RCC 7860 (cell line): ENCODE measurements around the gene CADPS.

Experiments
- DNase-seq: peaks from one replicate; pipeline ENCODE4 v3.0.0-alpha.2; 2015; ENCODE audit warnings: low spot score
- FAIRE-seq: peaks from 2 replicates; lab custom pipeline; 2012; peaks lifted over from hg19 to GRCh38; lab: Jason Lieb, UNC

The CADPS gene

GRCh38 chr3:62757045-62757444 is 118.2 kb downstream of the CADPS start:
- DNase-seq, result no peak
- FAIRE-seq, result no peak

DNA sequence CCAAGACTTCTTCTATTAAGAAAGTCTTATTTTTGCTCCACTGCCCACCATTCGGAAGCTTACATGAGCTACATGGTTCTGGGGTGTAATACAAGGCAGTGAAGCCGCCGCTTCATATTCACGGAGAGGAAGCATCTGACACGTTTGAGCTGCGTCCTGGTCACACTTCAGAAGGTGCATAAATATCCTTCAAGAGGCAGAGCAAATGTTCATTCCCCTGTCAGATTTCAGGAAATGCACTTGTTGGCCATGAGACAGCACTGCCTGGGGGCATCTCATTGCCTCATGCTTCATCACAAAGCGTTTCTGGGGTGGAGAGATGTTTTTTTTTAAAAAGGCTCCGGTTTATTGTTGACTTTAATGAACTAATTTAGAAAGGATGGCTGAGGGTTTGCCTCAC is 119.9 kb downstream of the CADPS start:
- FAIRE-seq, result no peak
- DNase-seq, result no peak

GRCh38 chr3:62749657-62750056 is 125.6 kb downstream of the CADPS start:
- no peak for FAIRE-seq
- DNase-seq, result no peak

GRCh38 chr3:62749130-62749529 is 126.1 kb downstream of the CADPS start:
- no peak for DNase-seq
- FAIRE-seq, result no peak

- no peak for FAIRE-seq
Observed at GRCh38 chr3:62737449-62737848, 137.8 kb downstream of the CADPS start.

DNA sequence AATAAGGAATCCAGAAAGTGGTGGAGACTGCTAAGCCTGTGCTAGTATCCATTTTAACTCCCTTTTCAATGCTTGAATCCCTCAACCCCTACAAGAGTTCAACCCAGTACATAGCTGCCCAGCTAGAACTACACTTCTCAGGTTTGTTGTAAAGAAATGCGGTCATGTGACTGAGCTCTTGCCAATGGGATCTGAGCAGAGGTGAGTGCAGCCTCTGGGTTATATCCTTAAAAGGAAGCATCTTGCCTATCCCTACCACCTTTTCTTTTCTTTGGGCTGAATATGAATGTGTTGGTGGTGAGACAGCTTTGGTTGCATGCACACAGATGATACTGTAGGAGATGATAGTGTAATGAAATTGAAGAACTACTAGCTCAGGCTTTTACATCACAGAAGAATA is 139.7 kb downstream of the CADPS start:
- no peak for DNase-seq
- FAIRE-seq, result no peak

More at GRCh38 chr3:62737449-62737848, 137.8 kb downstream of the CADPS start:
- no peak for DNase-seq

DNA sequence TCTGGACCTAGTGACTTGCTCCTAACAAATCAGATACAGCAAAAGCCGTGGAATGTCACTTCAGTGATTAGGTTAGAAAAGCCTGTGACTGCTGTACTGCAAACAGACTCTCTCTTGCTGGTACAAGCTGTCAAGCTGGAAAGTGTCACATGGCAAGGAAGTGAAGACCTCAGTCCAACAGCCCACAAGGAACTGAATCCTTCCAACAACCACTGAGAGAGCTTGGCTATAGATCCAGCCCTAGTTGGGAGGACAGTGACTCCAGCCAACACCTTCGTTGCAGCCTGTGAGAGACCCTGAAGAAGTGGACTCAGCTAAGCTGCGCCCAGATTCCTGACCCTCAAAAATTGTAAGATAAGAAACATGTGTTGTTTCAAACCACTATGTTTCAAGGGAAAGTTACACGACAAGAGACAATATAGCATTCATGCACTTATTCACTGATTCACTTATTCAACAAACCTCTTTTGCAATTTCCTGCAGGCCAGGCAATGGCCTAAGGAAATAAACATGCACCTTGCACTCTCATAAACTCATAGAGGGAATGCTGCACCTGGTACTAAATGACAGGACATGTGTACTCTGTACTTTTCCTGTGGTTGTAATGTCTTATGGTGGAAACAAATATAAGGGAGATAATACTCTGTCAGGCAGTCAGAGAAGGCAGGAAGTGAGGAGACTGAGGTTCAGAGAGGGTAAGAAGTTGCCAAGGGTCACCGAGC is 142.9 kb downstream of the CADPS start:
- FAIRE-seq, result no peak
- no peak for DNase-seq

DNA sequence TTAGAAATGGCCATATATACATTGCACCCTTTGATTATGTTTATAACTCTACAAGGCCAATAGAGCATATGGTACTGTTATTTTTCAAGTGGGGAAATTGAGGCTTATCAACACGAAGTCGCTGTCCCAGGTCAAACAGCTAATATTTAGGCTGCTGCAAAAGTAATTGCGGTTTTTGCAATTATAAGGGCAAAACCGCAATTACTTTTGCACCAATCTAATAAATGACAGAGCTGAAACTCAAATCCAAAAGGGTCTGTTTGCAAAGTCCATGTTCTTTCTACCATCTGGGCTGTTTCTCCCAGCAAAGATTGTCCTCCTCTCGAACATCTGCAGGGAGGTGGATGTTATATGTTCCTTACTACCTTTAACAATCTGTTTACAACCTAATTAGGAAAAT is 147.2 kb downstream of the CADPS start:
- DNase-seq, result no peak
- no peak for FAIRE-seq

DNA sequence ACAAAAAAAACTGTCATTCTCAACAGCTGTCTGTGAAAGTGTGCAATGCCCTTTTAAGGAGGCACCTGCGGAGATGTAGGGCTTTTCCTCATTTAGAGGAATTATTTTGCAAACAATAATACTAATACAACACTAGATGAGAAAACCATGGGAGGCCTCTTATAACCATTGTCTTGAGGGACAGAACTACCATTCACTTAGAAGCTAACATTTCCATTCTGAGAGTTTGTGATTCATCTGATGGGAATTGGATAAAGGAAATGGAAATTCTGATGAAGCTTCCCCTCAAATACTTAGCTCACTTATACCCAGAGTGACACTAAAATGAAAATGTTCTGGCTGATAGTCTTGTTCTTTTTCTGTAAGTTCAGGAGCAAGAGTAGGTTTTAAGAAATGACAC is 147.7 kb downstream of the CADPS start:
- FAIRE-seq, result no peak

DNA sequence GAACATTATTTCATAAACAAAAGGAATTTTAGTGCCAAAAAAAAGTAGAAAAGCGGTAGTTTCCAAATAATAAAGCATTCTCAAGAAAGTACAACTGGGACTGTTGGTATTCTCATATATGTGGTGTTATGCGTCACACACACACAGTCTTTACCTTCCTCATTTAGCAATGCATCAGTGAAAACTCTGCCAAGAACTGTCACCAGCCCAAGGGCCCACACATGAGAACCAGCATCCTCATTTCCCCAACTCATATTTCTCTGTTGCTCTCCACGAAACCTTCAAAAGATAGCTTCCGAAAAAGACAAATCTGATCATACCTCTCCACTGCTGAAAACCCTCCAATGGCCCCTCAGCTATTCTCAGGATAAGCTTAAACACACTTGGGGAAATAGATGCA is 150.7 kb downstream of the CADPS start:
- FAIRE-seq (no peak), DNase-seq (no peak)

More for the DNA sequence above, 147.7 kb downstream of the CADPS start:
- DNase-seq, result no peak

- FAIRE-seq, result no peak
- DNase-seq, result no peak
Observed at GRCh38 chr3:62723914-62724217, 151.3 kb downstream of the CADPS start.

DNA sequence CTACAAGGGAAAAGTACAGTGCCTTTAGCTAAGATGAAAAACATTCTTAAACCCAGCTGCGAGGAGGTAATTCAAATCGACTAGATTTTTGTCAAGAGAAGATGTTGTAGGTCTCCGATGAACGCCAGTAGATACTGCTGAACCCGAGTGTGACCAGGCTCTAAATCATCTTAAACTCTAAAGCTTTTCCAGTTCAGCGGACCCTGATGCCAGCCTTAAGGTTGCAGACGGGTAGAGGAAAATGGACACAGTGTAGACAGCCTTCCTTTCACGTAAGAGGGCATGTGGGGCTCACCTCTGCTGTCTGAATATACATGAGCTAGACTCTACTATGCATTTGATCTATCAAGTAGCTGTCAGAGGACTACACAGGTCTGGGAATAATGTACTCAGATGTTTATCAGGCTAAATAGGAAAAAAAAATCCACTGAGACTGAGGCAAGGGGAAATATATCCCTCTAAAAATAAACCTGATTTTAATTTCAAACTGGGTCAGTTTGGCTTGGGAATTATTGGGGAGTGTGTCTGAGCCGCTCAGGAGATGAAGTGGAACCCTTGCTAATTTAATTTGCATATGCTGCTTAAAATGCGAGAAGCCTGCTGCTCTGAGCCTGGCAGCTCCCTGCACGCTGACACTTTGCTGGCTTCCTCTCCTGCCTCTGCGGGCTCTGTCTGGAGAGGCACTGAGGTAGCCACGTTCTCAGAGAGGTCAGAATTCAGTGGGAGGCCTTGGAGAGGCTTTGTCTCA is 151.9 kb downstream of the CADPS start:
- FAIRE-seq, result no peak
- no peak for DNase-seq

DNA sequence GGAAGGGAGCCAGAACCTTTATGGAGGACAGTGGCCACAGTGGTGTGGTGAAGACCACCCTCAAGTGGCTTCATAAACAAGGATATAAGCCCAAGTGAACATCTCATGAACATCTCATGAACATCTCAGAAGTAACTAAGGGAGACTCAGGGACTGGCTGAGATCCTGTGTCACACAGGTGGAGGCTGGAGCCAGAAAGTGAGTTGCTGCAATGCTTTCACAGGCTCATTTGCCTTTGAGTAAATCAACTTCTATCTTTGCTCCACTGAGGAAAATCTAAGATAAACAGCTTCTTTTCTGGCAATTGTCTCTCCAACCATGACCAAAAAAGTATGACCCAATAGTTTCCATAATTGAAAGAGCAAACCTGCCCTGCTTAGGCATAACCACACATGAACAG is 152.9 kb downstream of the CADPS start:
- DNase-seq, result no peak
- no peak for FAIRE-seq

DNA sequence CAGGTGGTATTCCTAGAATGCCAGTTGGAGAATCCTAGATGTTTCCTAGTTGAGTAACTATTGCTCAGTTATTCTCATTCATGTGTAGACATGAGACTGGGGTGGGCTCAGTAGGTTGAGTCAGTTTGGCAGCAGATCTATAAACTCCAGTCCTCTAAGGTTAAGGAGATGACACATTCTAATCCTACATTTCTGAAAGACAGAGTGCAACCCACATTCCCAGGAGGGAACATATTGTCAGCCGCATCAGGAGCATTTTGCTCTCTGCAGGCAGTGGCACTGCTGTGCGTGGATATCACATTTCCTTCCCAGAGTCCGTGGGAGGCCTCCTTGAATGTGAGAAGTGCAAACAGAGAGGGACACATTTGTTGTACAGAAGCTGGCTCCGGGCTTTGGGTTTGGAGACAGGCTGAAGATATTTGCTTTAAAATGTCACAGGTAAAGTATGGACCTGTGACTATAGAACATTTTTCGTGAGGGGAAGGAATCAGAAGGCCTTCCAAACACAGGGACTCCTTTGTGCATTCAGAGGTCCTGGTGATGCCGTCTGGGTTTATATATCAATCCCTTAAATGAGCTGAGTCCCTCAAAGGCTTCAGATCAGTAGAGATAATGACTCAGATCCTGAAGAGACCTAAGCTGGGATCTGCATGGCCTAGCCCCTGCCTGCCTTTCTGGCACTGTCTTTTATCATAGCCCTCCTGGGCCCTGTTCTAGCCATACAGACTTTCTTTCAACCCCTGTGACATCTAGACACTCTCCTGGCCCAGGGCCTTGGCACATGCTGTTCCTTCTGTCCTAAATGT is 156.5 kb downstream of the CADPS start:
- DNase-seq (no peak), FAIRE-seq (no peak)

GRCh38 chr3:62718011-62718410 is 157.2 kb downstream of the CADPS start:
- no peak for FAIRE-seq
- DNase-seq, result peak; percentile 4

GRCh38 chr3:62712746-62713145 is 162.5 kb downstream of the CADPS start:
- DNase-seq (no peak), FAIRE-seq (no peak)

- no peak for FAIRE-seq
Observed at GRCh38 chr3:62710751-62711150, 164.5 kb downstream of the CADPS start.

DNA sequence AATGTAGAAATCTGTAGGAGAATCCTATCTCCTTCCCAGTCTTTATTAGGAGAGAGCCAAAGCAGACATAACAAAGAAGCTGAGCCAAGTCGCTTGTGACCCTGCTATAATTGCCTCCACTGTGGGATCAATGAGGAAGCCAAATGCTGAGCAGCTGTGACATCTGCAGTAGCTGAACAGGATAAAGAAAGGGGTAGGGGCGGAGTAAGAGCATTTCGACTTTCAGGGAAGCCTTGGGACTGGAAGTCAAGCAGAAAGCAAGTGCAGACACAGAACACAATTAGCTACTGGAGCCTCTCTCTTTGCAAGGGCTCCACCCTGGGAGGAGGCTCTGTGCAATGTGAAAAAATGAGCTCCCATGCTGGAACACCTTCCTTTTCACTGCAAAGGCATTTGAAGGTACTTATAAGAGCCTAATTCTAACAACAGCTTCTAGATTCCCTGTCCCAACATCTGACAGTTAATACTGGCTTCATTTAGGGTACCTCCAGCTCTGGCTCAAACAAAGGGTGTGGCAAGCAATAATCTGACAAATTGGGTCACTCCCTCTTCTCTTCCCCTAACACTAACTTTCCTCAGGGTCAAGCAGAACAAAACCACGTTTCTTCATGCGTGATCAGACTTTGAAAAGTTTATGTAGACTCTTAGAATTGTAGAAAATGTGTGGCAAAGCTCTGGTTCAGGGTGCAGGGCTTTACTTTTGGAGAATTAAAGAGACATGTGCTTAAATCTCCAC is 166.4 kb downstream of the CADPS start:
- DNase-seq, result no peak
- FAIRE-seq, result no peak

More at GRCh38 chr3:62710751-62711150, 164.5 kb downstream of the CADPS start:
- no peak for DNase-seq

- no peak for DNase-seq
- FAIRE-seq, result no peak
Observed at GRCh38 chr3:62705721-62706120, 169.5 kb downstream of the CADPS start.

DNA sequence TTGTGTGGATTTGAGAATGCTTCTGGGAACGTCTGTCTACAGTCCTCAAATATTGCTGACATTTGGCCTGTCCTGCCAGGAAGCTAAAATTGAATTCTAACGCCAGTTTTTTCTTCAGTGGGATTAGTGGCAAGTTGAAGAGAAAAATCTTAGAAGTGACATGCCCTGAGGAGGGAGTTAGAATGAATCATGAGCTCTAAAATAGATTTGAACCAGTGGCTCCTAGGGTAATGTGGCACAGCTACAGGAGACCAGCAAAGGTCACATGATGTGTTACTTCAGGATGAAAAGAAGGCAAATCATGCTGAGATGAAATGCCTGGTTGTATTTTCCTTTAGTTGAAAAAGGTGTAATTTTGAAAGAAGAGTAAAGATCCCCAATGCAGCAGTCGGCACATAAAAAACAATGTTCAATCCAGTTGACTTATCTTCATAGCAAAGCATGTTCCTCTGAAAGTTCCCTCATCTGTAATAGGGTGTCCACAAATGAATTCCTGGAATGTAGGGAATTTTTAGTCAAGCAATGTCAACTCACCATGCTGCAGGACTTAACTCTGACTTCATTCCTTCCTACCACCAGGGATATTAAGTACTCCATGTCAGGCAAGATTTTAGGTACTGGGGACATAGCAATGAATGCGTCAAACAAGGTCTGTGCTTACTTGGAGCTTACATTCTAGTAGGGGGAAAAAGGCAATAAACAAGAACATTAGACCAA is 171.6 kb downstream of the CADPS start:
- DNase-seq (no peak), FAIRE-seq (no peak)
